ENCODE data around the gene MEPCE. TPM values are rescaled to one million over a fixed set of nuclear protein-coding genes. Genes with fewer than 3 reads are reported as not detected.

The MEPCE gene
- total and polyA plus RNA-seq, 2 experiments from 2014 or later: 15.8 to 23.1 TPM

GRCh38 chr7:100396421-100396982 is 33.1 kb upstream of the MEPCE start:
- 85% methylated on average over 9 of the region's 9 CpGs for WGBS (ENCODE audit: low lambda C conversion rate, missing lambda C conversion rate)
- no peak overlapping the region for H3K4me3 ChIP-seq
- no peaks in the 10 kb centered on the region for H3K9me3 ChIP-seq (ENCODE audit: low read depth)
- no peaks in the 10 kb centered on the region for H3K9me2 ChIP-seq (replicated peaks; ENCODE audit: insufficient read depth)
- H3K36me3 ChIP-seq (replicated peaks; ENCODE audit: insufficient read depth, low read depth): no peaks in the 10 kb centered on the region
- no peaks in the 10 kb centered on the region for H4K20me1 ChIP-seq (ENCODE audit: insufficient read depth, poor library complexity, severe bottlenecking)
- H3K27ac ChIP-seq: no peak overlapping the region
- DNase-seq (ENCODE audit: low spot score): no peak
- no peaks in the 10 kb centered on the region for H3K4me1 ChIP-seq (ENCODE audit: insufficient read depth)
- H3K27me3 ChIP-seq: peaks cover 4% of the 10 kb centered on the region
- H3K4me2 ChIP-seq: no peak overlapping the region
- TF ChIP-seq EZH2 (IDR thresholded peaks at IDR 0.05; ENCODE audit: borderline replicate concordance) (no peak), CTCF (IDR thresholded peaks at IDR 0.05; ENCODE audit: poor library complexity) (no peak)
- H2AFZ ChIP-seq: no peak overlapping the region
- H3K79me2 ChIP-seq: no peaks in the 10 kb centered on the region

- Histone ChIP-seq H3K36me3 (replicated peaks; ENCODE audit: insufficient read depth, low read depth) (no peaks in the 10 kb centered on the region), H3K4me2 (no peak overlapping the region), H3K9me2 (replicated peaks; ENCODE audit: insufficient read depth) (no peaks in the 10 kb centered on the region), H3K79me2 (no peaks in the 10 kb centered on the region), H4K20me1 (ENCODE audit: insufficient read depth, poor library complexity, severe bottlenecking) (no peaks in the 10 kb centered on the region), H2AFZ (no peak overlapping the region), H3K27me3 (peaks cover 4% of the 10 kb centered on the region), H3K27ac (no peak overlapping the region), H3K4me3 (no peak overlapping the region), H3K9me3 (ENCODE audit: low read depth) (no peaks in the 10 kb centered on the region), H3K4me1 (ENCODE audit: insufficient read depth) (no peaks in the 10 kb centered on the region)
- 79% methylated on average over 9 of the region's 13 CpGs for WGBS (ENCODE audit: low lambda C conversion rate, missing lambda C conversion rate)
- no peak for DNase-seq (ENCODE audit: low spot score)
- TF ChIP-seq CTCF (IDR thresholded peaks at IDR 0.05; ENCODE audit: poor library complexity) (no peak), EZH2phosphoT487 (IDR thresholded peaks at IDR 0.05; ENCODE audit: low read depth, severe bottlenecking, unreplicated experiment) (no peak), EZH2 (IDR thresholded peaks at IDR 0.05; ENCODE audit: borderline replicate concordance) (no peak)
Observed at GRCh38 chr7:100397315-100398081, 32.1 kb upstream of the MEPCE start.

GRCh38 chr7:100398239-100398638 is 31.4 kb upstream of the MEPCE start:
- no peaks in the 10 kb centered on the region for H3K36me3 ChIP-seq (replicated peaks; ENCODE audit: insufficient read depth, low read depth)
- H3K9me2 ChIP-seq (replicated peaks; ENCODE audit: insufficient read depth): no peaks in the 10 kb centered on the region
- whole genome bisulfite sequencing (ENCODE audit: low lambda C conversion rate, missing lambda C conversion rate): 41% methylated on average over 2 of the region's 2 CpGs
- no peak for DNase-seq (ENCODE audit: low spot score)
- H3K4me2 ChIP-seq: no peak overlapping the region
- no peak overlapping the region for H2AFZ ChIP-seq
- no peaks in the 10 kb centered on the region for H3K4me1 ChIP-seq (ENCODE audit: insufficient read depth)
- no peaks in the 10 kb centered on the region for H3K9me3 ChIP-seq (ENCODE audit: low read depth)
- H3K4me3 ChIP-seq: no peak overlapping the region
- peaks cover 4% of the 10 kb centered on the region for H3K27me3 ChIP-seq
- H3K79me2 ChIP-seq: no peaks in the 10 kb centered on the region
- TF ChIP-seq CTCF (IDR thresholded peaks at IDR 0.05; ENCODE audit: poor library complexity): no peak
- no peak for TF ChIP-seq EZH2phosphoT487 (IDR thresholded peaks at IDR 0.05; ENCODE audit: low read depth, severe bottlenecking, unreplicated experiment)
- no peak for TF ChIP-seq EZH2 (IDR thresholded peaks at IDR 0.05; ENCODE audit: borderline replicate concordance)
- no peak overlapping the region for H3K27ac ChIP-seq
- H4K20me1 ChIP-seq (ENCODE audit: insufficient read depth, poor library complexity, severe bottlenecking): no peaks in the 10 kb centered on the region

Measured in hepatocyte (in vitro differentiated cells).